Measurements from ENCODE around the gene FBXL17.

The FBXL17 gene

DNA sequence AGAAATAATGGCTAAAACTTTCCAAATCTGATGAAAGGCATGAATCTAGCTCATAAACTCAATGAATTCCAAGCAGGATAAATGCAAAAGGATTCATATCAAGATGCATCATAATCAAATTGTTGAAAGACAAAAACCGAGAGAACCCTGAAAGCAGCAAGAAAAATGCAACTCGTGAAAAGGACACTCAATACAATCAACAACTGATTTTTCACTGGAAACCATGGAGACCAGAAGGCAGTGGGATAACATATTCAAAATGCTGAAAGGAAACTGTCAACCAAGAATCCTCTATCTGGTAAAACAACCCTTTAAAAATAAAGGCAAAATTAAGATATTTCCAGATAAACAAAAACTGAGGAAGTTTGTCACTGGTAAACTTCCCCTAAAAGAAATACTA, 9.5 kb downstream of the FBXL17 start:
- peaks cover 4% of the 10 kb centered on the region for H3K36me3 ChIP-seq (ENCODE audit: insufficient read depth, low read length)
- no peak overlapping the region for H3K4me2 ChIP-seq (ENCODE audit: insufficient read depth, low read length)
- H2AFZ ChIP-seq (ENCODE audit: low read depth, low read length), result no peak overlapping the region
- no peak for TF ChIP-seq EZH2 (IDR thresholded peaks at IDR 0.05; ENCODE audit: borderline replicate concordance, low read depth, low read length, severe bottlenecking)
- TF ChIP-seq, protein P1, sequence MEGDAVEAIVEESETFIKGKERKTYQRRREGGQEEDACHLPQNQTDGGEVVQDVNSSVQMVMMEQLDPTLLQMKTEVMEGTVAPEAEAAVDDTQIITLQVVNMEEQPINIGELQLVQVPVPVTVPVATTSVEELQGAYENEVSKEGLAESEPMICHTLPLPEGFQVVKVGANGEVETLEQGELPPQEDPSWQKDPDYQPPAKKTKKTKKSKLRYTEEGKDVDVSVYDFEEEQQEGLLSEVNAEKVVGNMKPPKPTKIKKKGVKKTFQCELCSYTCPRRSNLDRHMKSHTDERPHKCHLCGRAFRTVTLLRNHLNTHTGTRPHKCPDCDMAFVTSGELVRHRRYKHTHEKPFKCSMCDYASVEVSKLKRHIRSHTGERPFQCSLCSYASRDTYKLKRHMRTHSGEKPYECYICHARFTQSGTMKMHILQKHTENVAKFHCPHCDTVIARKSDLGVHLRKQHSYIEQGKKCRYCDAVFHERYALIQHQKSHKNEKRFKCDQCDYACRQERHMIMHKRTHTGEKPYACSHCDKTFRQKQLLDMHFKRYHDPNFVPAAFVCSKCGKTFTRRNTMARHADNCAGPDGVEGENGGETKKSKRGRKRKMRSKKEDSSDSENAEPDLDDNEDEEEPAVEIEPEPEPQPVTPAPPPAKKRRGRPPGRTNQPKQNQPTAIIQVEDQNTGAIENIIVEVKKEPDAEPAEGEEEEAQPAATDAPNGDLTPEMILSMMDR (IDR thresholded peaks at IDR 0.05; ENCODE audit: borderline replicate concordance, extremely low read depth, low read length, poor library complexity, severe bottlenecking), result no peak
- ATAC-seq (ENCODE audit: insufficient read depth, low read depth) (no peak), DNase-seq (no peak)
- no peaks in the 10 kb centered on the region for H4K20me1 ChIP-seq (ENCODE audit: insufficient read depth, low read length)
- H3K9ac ChIP-seq (ENCODE audit: low read depth, low read length), result no peak overlapping the region
- no peak overlapping the region for H3K4me3 ChIP-seq (ENCODE audit: low read depth in 1 of 2, low read length in 2 of 2)
- no peak overlapping the region for H3K27ac ChIP-seq (ENCODE audit: low read length)
- peaks cover 18% of the 10 kb centered on the region for H3K9me3 ChIP-seq (ENCODE audit: insufficient read depth, low read length, severe bottlenecking)
- peaks cover 26% of the 10 kb centered on the region for H3K79me2 ChIP-seq (ENCODE audit: insufficient read depth, low read length)
- H3K27me3 ChIP-seq (ENCODE audit: insufficient read depth, low read length, poor library complexity), result no peaks in the 10 kb centered on the region
- no peaks in the 10 kb centered on the region for H3K4me1 ChIP-seq (ENCODE audit: insufficient read depth, low read length)

DNA sequence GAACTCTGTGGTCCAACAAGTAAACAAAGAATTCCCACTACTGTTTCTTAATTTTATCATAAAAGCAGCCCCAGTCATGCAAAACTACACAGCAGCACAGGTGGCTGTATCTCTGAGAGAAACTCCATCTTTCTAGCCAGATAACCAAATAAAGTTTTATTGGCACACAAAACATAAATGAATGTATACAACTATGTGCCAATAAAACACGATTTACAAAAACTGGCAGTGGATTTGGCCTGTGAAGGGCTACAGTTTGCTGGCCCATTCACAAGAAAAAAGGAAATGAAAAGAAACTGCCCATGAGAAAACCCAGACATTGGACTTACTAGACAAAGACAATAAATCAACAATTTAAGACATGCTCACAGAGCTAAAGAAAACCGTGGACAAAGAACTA, 10.6 kb downstream of the FBXL17 start:
- peaks cover 21% of the 10 kb centered on the region for H3K79me2 ChIP-seq (ENCODE audit: insufficient read depth, low read length)
- no peak overlapping the region for H3K4me3 ChIP-seq (ENCODE audit: low read depth in 1 of 2, low read length in 2 of 2)
- H3K4me2 ChIP-seq (ENCODE audit: insufficient read depth, low read length), result no peak overlapping the region
- no peak for ATAC-seq (ENCODE audit: insufficient read depth, low read depth)
- H3K27me3 ChIP-seq (ENCODE audit: insufficient read depth, low read length, poor library complexity), result no peaks in the 10 kb centered on the region
- H3K27ac ChIP-seq (ENCODE audit: low read length), result no peak overlapping the region
- no peak for TF ChIP-seq EZH2 (IDR thresholded peaks at IDR 0.05; ENCODE audit: borderline replicate concordance, low read depth, low read length, severe bottlenecking)
- TF ChIP-seq, protein P1 (IDR thresholded peaks at IDR 0.05; ENCODE audit: borderline replicate concordance, extremely low read depth, low read length, poor library complexity, severe bottlenecking), result no peak
- DNase-seq, result no peak
- H3K4me1 ChIP-seq (ENCODE audit: insufficient read depth, low read length), result no peaks in the 10 kb centered on the region
- H3K9me3 ChIP-seq (ENCODE audit: insufficient read depth, low read length, severe bottlenecking), result peaks cover 18% of the 10 kb centered on the region
- H2AFZ ChIP-seq (ENCODE audit: low read depth, low read length), result no peak overlapping the region
- H3K9ac ChIP-seq (ENCODE audit: low read depth, low read length), result no peak overlapping the region
- no peaks in the 10 kb centered on the region for H4K20me1 ChIP-seq (ENCODE audit: insufficient read depth, low read length)
- peaks cover 4% of the 10 kb centered on the region for H3K36me3 ChIP-seq (ENCODE audit: insufficient read depth, low read length)

DNA sequence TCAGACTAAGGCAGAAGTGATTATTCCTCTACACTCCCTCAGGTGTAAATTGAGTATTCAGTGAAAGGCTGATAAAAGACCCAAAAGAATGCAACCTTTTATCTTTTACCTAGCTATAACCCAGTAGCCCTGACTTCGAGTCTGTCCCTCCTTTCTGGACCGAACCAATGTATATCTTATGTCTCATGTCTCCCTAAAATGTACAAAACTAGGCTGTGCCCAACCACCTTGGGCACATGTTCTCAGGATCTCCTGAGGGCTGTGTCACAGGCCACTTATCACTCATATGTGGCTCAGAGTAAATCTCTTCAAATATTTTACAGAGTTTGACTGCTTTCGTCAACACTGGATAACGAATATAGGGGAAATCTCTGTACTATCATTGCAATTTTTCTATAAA, 12.7 kb downstream of the FBXL17 start:
- H3K4me1 ChIP-seq (ENCODE audit: insufficient read depth, low read length), result no peaks in the 10 kb centered on the region

More for the DNA sequence above, 12.7 kb downstream of the FBXL17 start:
- peaks cover 9% of the 10 kb centered on the region for H3K9me3 ChIP-seq (ENCODE audit: insufficient read depth, low read length, severe bottlenecking)
- no peak overlapping the region for H3K9ac ChIP-seq (ENCODE audit: low read depth, low read length)
- H3K4me3 ChIP-seq (ENCODE audit: low read depth in 1 of 2, low read length in 2 of 2), result no peak overlapping the region
- ATAC-seq (ENCODE audit: insufficient read depth, low read depth) (no peak), DNase-seq (no peak)
- no peak overlapping the region for H3K27ac ChIP-seq (ENCODE audit: low read length)
- H2AFZ ChIP-seq (ENCODE audit: low read depth, low read length), result no peak overlapping the region
- no peak overlapping the region for H3K4me2 ChIP-seq (ENCODE audit: insufficient read depth, low read length)
- no peak for TF ChIP-seq EZH2 (IDR thresholded peaks at IDR 0.05; ENCODE audit: borderline replicate concordance, low read depth, low read length, severe bottlenecking)
- TF ChIP-seq, protein P1 (IDR thresholded peaks at IDR 0.05; ENCODE audit: borderline replicate concordance, extremely low read depth, low read length, poor library complexity, severe bottlenecking), result no peak
- H3K36me3 ChIP-seq (ENCODE audit: insufficient read depth, low read length), result peaks cover 5% of the 10 kb centered on the region
- no peaks in the 10 kb centered on the region for H3K27me3 ChIP-seq (ENCODE audit: insufficient read depth, low read length, poor library complexity)
- no peaks in the 10 kb centered on the region for H4K20me1 ChIP-seq (ENCODE audit: insufficient read depth, low read length)
- H3K79me2 ChIP-seq (ENCODE audit: insufficient read depth, low read length), result peaks cover 13% of the 10 kb centered on the region

All from DND-41 (cell line).